K562 (cell line): Measurements from ENCODE around the gene ARL2. TPM values are rescaled to one million over a fixed set of nuclear protein-coding genes. Genes with fewer than 3 reads are reported as not detected.

Experiments used
- CAMTA2 ChIP-seq: fragments of 250-450 bp; sonication (Bioruptor Pico); conservative IDR thresholded peaks from 2 replicates; pipeline ENCODE4 v1.5.1; 2022
- CEBPB ChIP-seq: fragments of 450-650 bp; IDR thresholded peaks from 2 replicates; pipeline ENCODE4 v1.6.1; 2016; ENCODE audit warnings: missing genetic modification characterization, missing compliant biosample characterization
- EGR1 ChIP-seq: fragments of 450-650 bp; conservative IDR thresholded peaks from 2 replicates; pipeline ENCODE4 v1.6.1; 2017; ENCODE audit warnings: mild to moderate bottlenecking
- ESRRB ChIP-seq: fragments of 250-450 bp; sonication (Bioruptor Pico); IDR thresholded peaks from 2 replicates; pipeline ENCODE4 v1.5.0; 2020; ENCODE audit warnings: mild to moderate bottlenecking, moderate library complexity, borderline replicate concordance
- GATAD2B ChIP-seq: fragments of 450-650 bp; IDR thresholded peaks from 2 replicates; pipeline ENCODE4 v1.6.1; 2017; ENCODE audit warnings: mild to moderate bottlenecking, borderline replicate concordance
- HLTF ChIP-seq: fragments of 450-650 bp; IDR thresholded peaks from 2 replicates; pipeline ENCODE4 v1.6.1; 2016
- KAT7 ChIP-seq: sonication (generic); formaldehyde crosslinking; IDR thresholded peaks from 2 replicates; pipeline ENCODE4 v1.8.0; 2022; ENCODE audit warnings: missing genetic modification reagents, mild to moderate bottlenecking, borderline replicate concordance
- KHSRP ChIP-seq: fragments of 450-650 bp; IDR thresholded peaks from 2 replicates; pipeline ENCODE4 v1.6.1; 2017
- LARP7 ChIP-seq: fragments of 450-650 bp; IDR thresholded peaks from 2 replicates; pipeline ENCODE4 v1.6.1; 2016
- LEF1 ChIP-seq: fragments of 450-650 bp; IDR thresholded peaks from 2 replicates; pipeline ENCODE4 v1.6.1; 2016; ENCODE audit warnings: mild to moderate bottlenecking
- MED1 ChIP-seq: sonication (generic); formaldehyde crosslinking; IDR thresholded peaks from 2 replicates; pipeline ENCODE4 v1.8.1; 2023; ENCODE audit warnings: missing genetic modification reagents, borderline replicate concordance
- NBN ChIP-seq: fragments of 450-650 bp; IDR thresholded peaks from 2 replicates; pipeline ENCODE4 v1.6.1; 2016; ENCODE audit warnings: low read depth, mild to moderate bottlenecking
- NCOA4 ChIP-seq: fragments of 450-650 bp; IDR thresholded peaks from 2 replicates; pipeline ENCODE4 v1.6.1; 2018; ENCODE audit warnings: mild to moderate bottlenecking; ENCODE audit not compliant: partially characterized antibody
- NR2C1 ChIP-seq, 2 experiments: fragments of 450-650 bp; IDR thresholded peaks; 2 replicates each; pipeline ENCODE4 v1.6.1; 2017; ENCODE audit warnings: mild to moderate bottlenecking in 2 of 2, antibody characterized with exemption in 1 of 2, inconsistent platforms in 1 of 2, missing compliant biosample characterization in 1 of 2, missing genetic modification characterization in 1 of 2
- PCBP2 ChIP-seq: fragments of 200-400 bp; formaldehyde crosslinking; IDR thresholded peaks from 2 replicates; pipeline ENCODE4 v1.6.1; 2018; ENCODE audit warnings: low read length, low read depth, mild to moderate bottlenecking, moderate library complexity; ENCODE audit not compliant: poor library complexity, severe bottlenecking
- PYGO2 ChIP-seq: fragments of 450-650 bp; IDR thresholded peaks from 2 replicates; pipeline ENCODE4 v1.6.1; 2016; ENCODE audit warnings: mild to moderate bottlenecking, missing genetic modification characterization, moderate library complexity, missing compliant biosample characterization
- RNF2 ChIP-seq: sonication (generic); IDR thresholded peaks from 2 replicates; pipeline ENCODE4 v1.6.1; 2016
- SMC3 ChIP-seq: conservative IDR thresholded peaks from 2 replicates; pipeline ENCODE4 v1.6.1; 2011; ENCODE audit warnings: low read depth, low read length, improper control_type of control experiment; ENCODE audit not compliant: insufficient read depth
- YBX1 ChIP-seq: fragments of 450-650 bp; IDR thresholded peaks from 2 replicates; pipeline ENCODE4 v1.7.1; 2016; ENCODE audit warnings: mild to moderate bottlenecking
- ZNF121 ChIP-seq: sonication (generic); formaldehyde crosslinking; conservative IDR thresholded peaks from 2 replicates; pipeline ENCODE4 v1.8.0; 2022; ENCODE audit warnings: missing genetic modification reagents
- ZNF408 ChIP-seq: fragments of 250-450 bp; sonication (Bioruptor Pico); IDR thresholded peaks from 2 replicates; pipeline ENCODE4 v1.4.0; 2020; ENCODE audit warnings: low read depth, mild to moderate bottlenecking, moderate library complexity
- ZNF583 ChIP-seq: fragments of 250-450 bp; sonication (Bioruptor Pico); IDR thresholded peaks from 2 replicates; pipeline ENCODE4 v1.4.0; 2020
- ZNF77 ChIP-seq: fragments of 250-450 bp; sonication (Bioruptor Pico); IDR thresholded peaks from 2 replicates; pipeline ENCODE4 v1.5.0; 2020
- ZSCAN29 ChIP-seq: fragments of 450-650 bp; IDR thresholded peaks from 2 replicates; pipeline ENCODE4 v1.6.1; 2017
- polyA plus RNA-seq, 8 experiments: library from polyadenylated mRNA; depleted of rRNA in 4 of 8; stranded (reverse) in 5 of 8; unstranded in 3 of 8; fragments of >200 nt; fragmentation: Nextera tagmentation in 2 of 8; fragmentation: Illumina TruSeq in 1 of 8; extraction: Ambion mirVana in 2 of 8; extraction: Trizol in 1 of 8; gene quantifications; 2 replicates each; pipeline versions ENCODE4 v1.2.1 to v1.2.3, GENCODE V29; 2011 to 2014; ENCODE audit warnings: inconsistent platforms in 1 of 8, missing spikeins in 1 of 8
- total RNA-seq, 7 experiments: library from RNA; depleted of rRNA in 6 of 7; stranded (reverse); fragments of >200 nt in 6 of 7; fragmentation: Illumina TruSeq in 2 of 7; extraction: Trizol in 2 of 7; gene quantifications; 2 replicates each; pipeline versions ENCODE4 v1.2.1 to v1.2.3, GENCODE V29; 2011 to 2021; ENCODE audit warnings: low replicate concordance in 1 of 7
- TF ChIP-seq, protein P1 (sequence below): sonication (generic); formaldehyde crosslinking; IDR thresholded peaks from 2 replicates; pipeline ENCODE4 v1.8.1; 2023; ENCODE audit warnings: mild to moderate bottlenecking, missing genetic modification reagents
- TF ChIP-seq, protein P2 (sequence below): sonication (generic); formaldehyde crosslinking; IDR thresholded peaks from 2 replicates; pipeline ENCODE4 v1.8.1; 2023; ENCODE audit warnings: mild to moderate bottlenecking, missing genetic modification reagents
- TF ChIP-seq, protein P3 (sequence below): IDR thresholded peaks from 2 replicates; pipeline ENCODE4 v1.6.1; 2011; ENCODE audit not compliant: insufficient read length; ENCODE audit errors: extremely low read depth
- TF ChIP-seq, protein P4 (sequence below): sonication (generic); formaldehyde crosslinking; IDR thresholded peaks from 2 replicates; pipeline ENCODE4 v1.9.0; 2022; ENCODE audit warnings: mild to moderate bottlenecking, missing genetic modification reagents

The ARL2 gene
- total and polyA plus RNA-seq, 9 of the 15 experiments (the other 6 are each of a cell fraction or from before 2014, with no cell fraction given), result 5.7 to 154 (median 92.2) TPM

DNA sequence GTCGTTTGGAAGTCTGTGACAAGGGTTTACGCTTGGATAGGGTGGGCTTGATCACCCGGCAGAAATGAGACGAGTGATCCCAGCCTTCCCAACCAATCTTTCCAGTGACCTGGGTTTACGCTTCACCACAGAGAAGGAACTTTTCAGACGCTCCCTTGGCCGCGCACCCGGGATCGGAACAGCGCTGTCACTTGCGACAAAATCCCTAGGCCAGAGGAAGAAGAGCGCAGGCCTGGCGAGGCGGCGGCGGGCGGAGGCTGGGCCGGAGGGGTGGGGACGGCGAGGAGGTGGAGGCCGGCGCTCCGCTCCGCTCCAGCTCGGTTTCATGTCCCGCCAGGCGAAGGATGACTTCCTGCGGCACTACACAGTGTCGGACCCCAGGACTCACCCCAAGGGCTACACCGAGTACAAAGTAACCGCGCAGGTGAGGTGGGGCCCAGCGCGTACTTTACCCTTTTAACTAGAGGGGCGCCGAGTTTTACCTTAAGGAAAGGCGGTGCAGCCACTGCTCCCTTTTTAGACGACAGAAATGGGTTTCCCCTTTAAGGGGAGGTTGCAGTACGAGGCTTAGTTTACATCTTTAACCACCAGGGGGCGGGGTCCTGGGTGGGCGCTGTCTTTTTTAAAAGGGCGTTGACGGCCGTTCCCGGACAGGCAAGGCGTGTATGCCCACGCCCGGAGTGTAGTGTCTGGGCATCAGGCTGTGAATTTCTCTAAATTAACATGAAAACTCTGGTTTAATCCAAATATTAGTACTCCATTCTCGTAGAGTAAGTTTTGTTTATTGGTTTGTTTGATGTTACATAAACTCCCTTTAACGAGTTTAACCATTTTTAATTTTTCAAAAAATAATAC lies 13.5 kb downstream of the ARL2 start, which contains the start of gene SNX15 (continued):
- TF ChIP-seq PYGO2 (tag) (no peak), MED1 (CRISPR knock-in tag) (no peak), EGR1 (peak; percentile 42), ZNF121 (CRISPR knock-in tag) (no peak), SMC3 (peak; percentile 25; the same call in 1 of the 2 replicates), CEBPB (no peak), NCOA4 (no peak), LARP7 (no peak), HLTF (no peak), LEF1 (no peak), GATAD2B (no peak), PCBP2 (no peak), YBX1 (no peak), KAT7 (CRISPR knock-in tag) (no peak), NBN (peak; percentile 67), ZNF583 (no peak), ZSCAN29 (no peak), CAMTA2 (no peak), ZNF77 (CRISPR knock-in tag) (no peak), RNF2 (peak; percentile 92), ESRRB (CRISPR knock-in tag) (no peak), NR2C1 (IDR thresholded peaks at IDR 0.05) (no peak), NR2C1 (tag; IDR thresholded peaks at IDR 0.05) (no peak), ZNF408 (CRISPR knock-in tag) (no peak), KHSRP (no peak)
- TF ChIP-seq, protein P1, sequence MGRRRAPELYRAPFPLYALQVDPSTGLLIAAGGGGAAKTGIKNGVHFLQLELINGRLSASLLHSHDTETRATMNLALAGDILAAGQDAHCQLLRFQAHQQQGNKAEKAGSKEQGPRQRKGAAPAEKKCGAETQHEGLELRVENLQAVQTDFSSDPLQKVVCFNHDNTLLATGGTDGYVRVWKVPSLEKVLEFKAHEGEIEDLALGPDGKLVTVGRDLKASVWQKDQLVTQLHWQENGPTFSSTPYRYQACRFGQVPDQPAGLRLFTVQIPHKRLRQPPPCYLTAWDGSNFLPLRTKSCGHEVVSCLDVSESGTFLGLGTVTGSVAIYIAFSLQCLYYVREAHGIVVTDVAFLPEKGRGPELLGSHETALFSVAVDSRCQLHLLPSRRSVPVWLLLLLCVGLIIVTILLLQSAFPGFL (CRISPR knock-in tag), result no peak
- TF ChIP-seq, protein P2, sequence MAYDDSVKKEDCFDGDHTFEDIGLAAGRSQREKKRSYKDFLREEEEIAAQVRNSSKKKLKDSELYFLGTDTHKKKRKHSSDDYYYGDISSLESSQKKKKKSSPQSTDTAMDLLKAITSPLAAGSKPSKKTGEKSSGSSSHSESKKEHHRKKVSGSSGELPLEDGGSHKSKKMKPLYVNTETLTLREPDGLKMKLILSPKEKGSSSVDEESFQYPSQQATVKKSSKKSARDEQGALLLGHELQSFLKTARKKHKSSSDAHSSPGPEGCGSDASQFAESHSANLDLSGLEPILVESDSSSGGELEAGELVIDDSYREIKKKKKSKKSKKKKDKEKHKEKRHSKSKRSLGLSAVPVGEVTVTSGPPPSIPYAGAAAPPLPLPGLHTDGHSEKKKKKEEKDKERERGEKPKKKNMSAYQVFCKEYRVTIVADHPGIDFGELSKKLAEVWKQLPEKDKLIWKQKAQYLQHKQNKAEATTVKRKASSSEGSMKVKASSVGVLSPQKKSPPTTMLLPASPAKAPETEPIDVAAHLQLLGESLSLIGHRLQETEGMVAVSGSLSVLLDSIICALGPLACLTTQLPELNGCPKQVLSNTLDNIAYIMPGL (CRISPR knock-in tag), result no peak
- TF ChIP-seq, protein P3, sequence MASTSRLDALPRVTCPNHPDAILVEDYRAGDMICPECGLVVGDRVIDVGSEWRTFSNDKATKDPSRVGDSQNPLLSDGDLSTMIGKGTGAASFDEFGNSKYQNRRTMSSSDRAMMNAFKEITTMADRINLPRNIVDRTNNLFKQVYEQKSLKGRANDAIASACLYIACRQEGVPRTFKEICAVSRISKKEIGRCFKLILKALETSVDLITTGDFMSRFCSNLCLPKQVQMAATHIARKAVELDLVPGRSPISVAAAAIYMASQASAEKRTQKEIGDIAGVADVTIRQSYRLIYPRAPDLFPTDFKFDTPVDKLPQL, result no peak
- TF ChIP-seq, protein P4, sequence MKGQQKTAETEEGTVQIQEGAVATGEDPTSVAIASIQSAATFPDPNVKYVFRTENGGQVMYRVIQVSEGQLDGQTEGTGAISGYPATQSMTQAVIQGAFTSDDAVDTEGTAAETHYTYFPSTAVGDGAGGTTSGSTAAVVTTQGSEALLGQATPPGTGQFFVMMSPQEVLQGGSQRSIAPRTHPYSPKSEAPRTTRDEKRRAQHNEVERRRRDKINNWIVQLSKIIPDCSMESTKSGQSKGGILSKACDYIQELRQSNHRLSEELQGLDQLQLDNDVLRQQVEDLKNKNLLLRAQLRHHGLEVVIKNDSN (CRISPR knock-in tag), result no peak
